Adrenal gland (tissue), 5 donors: ENCODE measurements around the gene PITX3.
A peak's percentile ranks its signal among the peaks of the same experiment; 100 is the strongest.

Experiments used
- CTCF ChIP-seq, 6 experiments: fragments of 450-650 bp in 4 of 6; fragments of 200-600 bp in 2 of 6; sonication (generic) in 1 of 6; IDR thresholded peaks; 1 replicate in 5 of 6; 2 replicates in 1 of 6; pipeline versions ENCODE4 v1.5.1 to v1.8.0; 2016 to 2021; ENCODE audit warnings: antibody characterized with exemption in 6 of 6, mild to moderate bottlenecking in 2 of 6, moderate library complexity in 1 of 6
- POLR2A ChIP-seq, 2 donors: fragments of 450-650 bp; IDR thresholded peaks; one replicate each; pipeline ENCODE4 v1.6.1; 2017; ENCODE audit warnings: antibody characterized with exemption in 2 of 2, mild to moderate bottlenecking in 2 of 2, moderate library complexity in 1 of 2
- donor health status: DM: no; HTN: no; CAD: no.

GRCh38 chr10:102245082-102245931 lies 4.0 kb upstream of the PITX3 start, which contains the start of gene GBF1:
- TF ChIP-seq CTCF (IDR thresholded peaks at IDR 0.05) (no peak), POLR2A (IDR thresholded peaks at IDR 0.05) (peak; percentile 94 to 98)
